Smooth muscle cell of bladder (primary cell): Measurements from ENCODE around the gene ABI3. TPM values are rescaled to one million over a fixed set of nuclear protein-coding genes. Genes with fewer than 3 reads are reported as not detected.

Experiments
- total RNA-seq: library from RNA; depleted of rRNA; stranded (reverse); fragments of >200 nt; gene quantifications from 2 replicates; pipeline ENCODE4 v1.2.3, GENCODE V29; 2014

ABI3 gene, protein sequence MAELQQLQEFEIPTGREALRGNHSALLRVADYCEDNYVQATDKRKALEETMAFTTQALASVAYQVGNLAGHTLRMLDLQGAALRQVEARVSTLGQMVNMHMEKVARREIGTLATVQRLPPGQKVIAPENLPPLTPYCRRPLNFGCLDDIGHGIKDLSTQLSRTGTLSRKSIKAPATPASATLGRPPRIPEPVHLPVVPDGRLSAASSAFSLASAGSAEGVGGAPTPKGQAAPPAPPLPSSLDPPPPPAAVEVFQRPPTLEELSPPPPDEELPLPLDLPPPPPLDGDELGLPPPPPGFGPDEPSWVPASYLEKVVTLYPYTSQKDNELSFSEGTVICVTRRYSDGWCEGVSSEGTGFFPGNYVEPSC
- 0.09 and 0.14 TPM in 2 replicates for total RNA-seq

DNA sequence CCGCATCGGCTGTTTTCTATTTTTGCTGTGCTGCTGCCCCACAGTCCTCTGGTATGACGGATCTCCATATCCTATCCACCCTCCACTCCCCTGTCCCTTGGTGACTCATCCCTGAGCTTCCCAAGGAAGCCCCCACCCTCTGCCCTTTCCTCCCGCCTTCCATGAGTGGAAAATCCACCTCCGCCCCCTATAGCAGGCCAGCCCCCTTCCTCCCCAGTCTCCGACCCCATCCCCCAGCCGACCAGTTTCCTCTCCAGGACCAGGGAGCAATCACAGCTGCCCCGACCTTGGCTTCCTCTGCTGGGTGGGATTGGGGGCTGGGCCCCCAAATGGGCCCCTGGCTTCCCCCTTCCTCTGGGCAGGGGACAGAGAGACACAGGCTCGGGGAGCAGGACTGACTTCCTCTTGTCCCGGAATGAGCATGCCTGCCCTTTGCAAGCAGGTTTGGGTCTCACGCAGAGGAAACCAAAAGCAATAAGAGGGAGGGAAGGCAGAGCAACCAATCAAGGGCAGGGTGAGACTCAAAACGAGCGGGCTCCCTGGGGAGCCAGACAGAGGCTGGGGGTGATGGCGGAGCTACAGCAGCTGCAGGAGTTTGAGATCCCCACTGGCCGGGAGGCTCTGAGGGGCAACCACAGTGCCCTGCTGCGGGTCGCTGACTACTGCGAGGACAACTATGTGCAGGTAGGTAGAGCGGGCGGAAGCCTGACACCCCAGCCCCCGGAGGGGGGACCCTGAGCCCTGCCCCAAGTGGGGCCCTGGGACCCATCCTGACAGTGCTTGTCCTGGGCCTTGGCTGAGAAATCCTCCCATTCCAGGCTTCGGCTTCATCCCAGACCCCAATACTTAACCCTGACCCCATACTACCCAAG, at the start of gene ABI3, which contains the start of gene GNGT2:
Gene ABI3 (plus strand): TSS at position 550 of the 872 bp plus-strand sequence. CDS start 18 bp downstream, at position 568.
Gene GNGT2 (minus strand): TSS at position 417 of the 872 bp plus-strand sequence. CDS start 3,152 bp downstream, outside the sequence.

DNA sequence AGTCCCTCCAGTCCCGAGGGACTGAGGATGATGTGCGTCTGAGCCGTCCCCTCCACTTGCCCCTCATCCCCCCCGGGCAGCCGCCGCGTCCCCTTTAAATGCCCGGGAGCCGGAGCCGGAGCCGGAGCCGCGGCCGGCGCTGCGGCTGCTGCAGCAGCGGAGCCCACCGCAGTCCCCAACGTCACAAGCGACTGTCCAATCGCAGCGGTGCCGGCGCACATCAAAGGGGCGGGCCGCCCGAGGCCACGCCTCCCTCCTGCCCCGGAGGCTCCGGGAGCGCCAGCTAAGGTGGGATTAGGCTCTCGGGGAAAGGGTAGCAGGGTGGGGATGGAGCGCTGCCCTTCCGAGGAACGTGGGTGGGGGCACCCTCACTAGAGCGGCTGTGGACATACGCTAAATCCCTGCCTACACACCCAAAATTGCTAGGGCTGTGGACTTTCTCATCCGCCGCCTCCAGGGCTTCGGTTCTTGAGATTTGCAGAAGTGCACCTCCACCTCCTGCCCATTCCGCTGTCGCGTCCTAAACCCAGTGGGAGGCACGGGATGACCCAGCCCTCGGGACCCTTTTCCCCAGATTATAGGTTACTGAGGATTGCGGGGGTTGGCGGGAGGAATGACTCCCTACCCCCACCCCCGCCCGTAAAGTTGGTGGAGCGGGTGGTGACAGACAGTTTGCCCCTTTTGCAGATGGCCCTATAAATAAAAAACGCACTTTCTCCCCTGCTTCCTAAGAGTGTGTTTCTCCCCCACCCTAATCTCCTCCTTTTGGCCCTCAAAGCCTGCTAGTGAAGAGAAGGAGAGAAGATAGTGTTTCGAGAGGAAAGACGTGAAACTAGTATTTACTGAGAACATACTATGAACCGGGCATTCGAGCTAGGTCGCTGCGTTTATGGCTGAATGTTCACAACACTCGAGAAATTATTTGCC, 20.4 kb downstream of the ABI3 start, which contains the start of gene PHOSPHO1:
Gene PHOSPHO1 (minus strand): TSS at position 152 of the 927 bp plus-strand sequence. CDS start 4,096 bp downstream, outside the sequence.

Other genes with a start within 250 kb of the ABI3 start
- gene GIP, start 242.1 kb upstream of the ABI3 start, total RNA-seq: not detected in 2 replicates
- 0.14 and 1.1 TPM in 2 replicates for gene IGF2BP1, start 213.3 kb upstream of the ABI3 start, total RNA-seq
- gene B4GALNT2, start 77.9 kb upstream of the ABI3 start, total RNA-seq: 0.18 and 3.6 TPM in 2 replicates
- 0.28 TPM in 1 of 2 replicates, not detected in the other for gene GNGT2, start 133 bp upstream of the ABI3 start, total RNA-seq
- gene PHOSPHO1, start 20.1 kb downstream of the ABI3 start, total RNA-seq: 0.46 and 0.71 TPM in 2 replicates
- gene ZNF652, start 151.5 kb downstream of the ABI3 start, total RNA-seq: 7.3 and 9.1 TPM in 2 replicates
- gene PHB1, start 204.2 kb downstream of the ABI3 start, total RNA-seq: 138 and 139 TPM in 2 replicates